Measurements from ENCODE around the gene MAEA. TPM values are rescaled to one million over a fixed set of nuclear protein-coding genes. Genes with fewer than 3 reads are reported as not detected.

Gene MAEA
- total RNA-seq, 2 donors from 2014 or later = 76.0 to 110 TPM

GRCh38 chr4:1241936-1242505, 47.7 kb upstream of the MAEA start:
- no peaks in the 10 kb centered on the region for H3K27me3 ChIP-seq (replicated peaks; ENCODE audit: insufficient read depth)
- no peak overlapping the region for H3K27ac ChIP-seq
- H3K9me3 ChIP-seq = no peaks in the 10 kb centered on the region
- peaks cover 42% of the 10 kb centered on the region for H3K4me1 ChIP-seq (replicated peaks)
- DNase-seq (ENCODE audit: low spot score) = no peak
- TF ChIP-seq POLR2AphosphoS5 (IDR thresholded peaks at IDR 0.05) (no peak), CTCF (IDR thresholded peaks at IDR 0.05) (no peak), POLR2A (IDR thresholded peaks at IDR 0.05) (no peak)
- no peaks in the 10 kb centered on the region for H3K36me3 ChIP-seq
- 70% methylated on average over 24 of the region's 24 CpGs for WGBS
- intact Hi-C loops (cut with DNase I) = no loop called here
- H3K4me3 ChIP-seq = no peak overlapping the region

GRCh38 chr4:1242506-1243450, 46.9 kb upstream of the MAEA start:
- Histone ChIP-seq H3K36me3 (no peaks in the 10 kb centered on the region), H3K4me1 (replicated peaks) (peaks cover 44% of the 10 kb centered on the region), H3K4me3 (no peak overlapping the region), H3K9me3 (no peaks in the 10 kb centered on the region), H3K27ac (no peak overlapping the region), H3K27me3 (replicated peaks; ENCODE audit: insufficient read depth) (no peaks in the 10 kb centered on the region)
- intact Hi-C loops (cut with DNase I) = no loop called here
- DNase-seq (ENCODE audit: low spot score) = no peak
- TF ChIP-seq POLR2A (IDR thresholded peaks at IDR 0.05) = no peak
- no peak for TF ChIP-seq POLR2AphosphoS5 (IDR thresholded peaks at IDR 0.05)
- no peak for TF ChIP-seq CTCF (IDR thresholded peaks at IDR 0.05)
- 90% methylated on average over 30 of the region's 30 CpGs for WGBS

- H3K36me3 ChIP-seq = no peaks in the 10 kb centered on the region
- H3K4me1 ChIP-seq (replicated peaks) = peaks cover 44% of the 10 kb centered on the region
- intact Hi-C loops (cut with DNase I) = no loop called here
- DNase-seq (ENCODE audit: low spot score) = no peak
- TF ChIP-seq POLR2AphosphoS5 (IDR thresholded peaks at IDR 0.05) (no peak), POLR2A (IDR thresholded peaks at IDR 0.05) (no peak), CTCF (IDR thresholded peaks at IDR 0.05) (no peak)
- 68% methylated on average over 15 of the region's 15 CpGs for WGBS
- no peak overlapping the region for H3K27ac ChIP-seq
- H3K4me3 ChIP-seq = no peak overlapping the region
- no peaks in the 10 kb centered on the region for H3K9me3 ChIP-seq
- H3K27me3 ChIP-seq (replicated peaks; ENCODE audit: insufficient read depth) = no peaks in the 10 kb centered on the region
Observed at GRCh38 chr4:1243451-1244080, 46.1 kb upstream of the MAEA start.

- DNase-seq (ENCODE audit: low spot score) = no peak
- H3K4me3 ChIP-seq = no peak overlapping the region
- peaks cover 44% of the 10 kb centered on the region for H3K4me1 ChIP-seq (replicated peaks)
- 67% methylated on average over 28 of the region's 33 CpGs for WGBS
- no peak overlapping the region for H3K27ac ChIP-seq
- intact Hi-C loops (cut with DNase I) = no loop called here
- H3K27me3 ChIP-seq (replicated peaks; ENCODE audit: insufficient read depth) = no peaks in the 10 kb centered on the region
- TF ChIP-seq CTCF (IDR thresholded peaks at IDR 0.05) = no peak
- TF ChIP-seq POLR2AphosphoS5 (IDR thresholded peaks at IDR 0.05) = no peak
- TF ChIP-seq POLR2A (IDR thresholded peaks at IDR 0.05) = no peak
- no peaks in the 10 kb centered on the region for H3K36me3 ChIP-seq
- H3K9me3 ChIP-seq = no peaks in the 10 kb centered on the region
Observed at GRCh38 chr4:1244081-1244977, 45.4 kb upstream of the MAEA start.
